Peyer's patch (tissue), 4 donors: ENCODE measurements around the gene RNF112. TPM values are rescaled to one million over a fixed set of nuclear protein-coding genes. Genes with fewer than 3 reads are reported as not detected.
A peak's percentile ranks its signal among the peaks of the same experiment; 100 is the strongest.

Experiments
- DNase-seq, 3 donors: peaks; one replicate each; pipeline ENCODE4 v3.0.0-alpha.2; 2017 to 2019
- H3K27ac ChIP-seq, 4 donors: fragments of 200-600 bp; sonication (generic); one replicate each; pipeline ENCODE4 v1.5.1; 2016 to 2019
- H3K27me3 ChIP-seq, 2 donors: fragments of 200-600 bp; sonication (generic); one replicate each; pipeline ENCODE4 v1.5.1; 2019
- H3K36me3 ChIP-seq, 3 donors: fragments of 200-600 bp; sonication (generic); one replicate each; pipeline ENCODE4 v1.5.1; 2016 to 2019
- H3K4me1 ChIP-seq, 4 donors: fragments of 200-600 bp; sonication (generic); one replicate each; pipeline ENCODE4 v1.5.1; 2016 to 2019
- H3K4me3 ChIP-seq, 4 donors: fragments of 200-600 bp; sonication (generic); 1 replicate in 3 of 4; 2 replicates in 1 of 4; pipeline ENCODE4 v1.5.1; 2016 to 2019; ENCODE audit warnings: mild to moderate bottlenecking in 1 of 4
- H3K9me3 ChIP-seq, 4 donors: fragments of 200-600 bp; sonication (generic); one replicate each; pipeline ENCODE4 v1.5.1; 2016 to 2019; ENCODE audit warnings: mild to moderate bottlenecking in 1 of 4
- POLR2A ChIP-seq, 2 donors: fragments of 450-650 bp; IDR thresholded peaks; one replicate each; pipeline ENCODE4 v1.5.1; 2017; ENCODE audit warnings: antibody characterized with exemption in 2 of 2, mild to moderate bottlenecking in 2 of 2, moderate library complexity in 2 of 2
- total RNA-seq, 4 donors: library from RNA; depleted of rRNA; stranded (reverse); fragments of >200 nt; gene quantifications; one replicate each; pipeline ENCODE4 v1.1.0, GENCODE V29; 2016
- TF ChIP-seq, protein P1 (sequence below), 6 experiments: fragments of 450-650 bp in 4 of 6; fragments of 200-600 bp in 2 of 6; sonication (generic) in 1 of 6; IDR thresholded peaks; one replicate each; pipeline ENCODE4 v1.5.1; 2017 to 2019; ENCODE audit warnings: antibody characterized with exemption in 6 of 6, mild to moderate bottlenecking in 3 of 6, moderate library complexity in 1 of 6

RNF112 gene
- total RNA-seq, 4 donors from 2014 or later: 1.2 to 47.0 (median 2.0) TPM

DNA sequence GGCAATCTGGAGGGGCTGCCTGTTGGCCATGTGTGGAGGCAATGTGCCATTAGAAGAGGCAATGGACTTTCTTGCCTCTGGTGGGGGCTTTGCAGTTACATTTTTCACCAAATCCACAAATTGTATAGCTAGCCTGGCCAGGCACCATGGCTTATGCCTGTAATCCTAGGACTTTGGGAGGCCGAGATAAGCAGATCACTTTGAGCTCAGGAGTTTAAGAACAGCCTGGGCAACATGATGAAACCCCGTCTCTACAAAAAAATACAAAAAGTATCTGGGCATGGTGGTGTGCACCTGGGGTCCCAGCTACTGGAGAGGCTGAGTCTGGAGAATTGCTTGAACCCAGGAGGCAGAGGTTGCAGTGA lies 2.7 kb upstream of the RNF112 start:
- no peaks in the 10 kb centered on the region for H3K27me3 ChIP-seq
- DNase-seq: no peak
- no peak for TF ChIP-seq POLR2A (IDR thresholded peaks at IDR 0.05)
- TF ChIP-seq, protein P1, sequence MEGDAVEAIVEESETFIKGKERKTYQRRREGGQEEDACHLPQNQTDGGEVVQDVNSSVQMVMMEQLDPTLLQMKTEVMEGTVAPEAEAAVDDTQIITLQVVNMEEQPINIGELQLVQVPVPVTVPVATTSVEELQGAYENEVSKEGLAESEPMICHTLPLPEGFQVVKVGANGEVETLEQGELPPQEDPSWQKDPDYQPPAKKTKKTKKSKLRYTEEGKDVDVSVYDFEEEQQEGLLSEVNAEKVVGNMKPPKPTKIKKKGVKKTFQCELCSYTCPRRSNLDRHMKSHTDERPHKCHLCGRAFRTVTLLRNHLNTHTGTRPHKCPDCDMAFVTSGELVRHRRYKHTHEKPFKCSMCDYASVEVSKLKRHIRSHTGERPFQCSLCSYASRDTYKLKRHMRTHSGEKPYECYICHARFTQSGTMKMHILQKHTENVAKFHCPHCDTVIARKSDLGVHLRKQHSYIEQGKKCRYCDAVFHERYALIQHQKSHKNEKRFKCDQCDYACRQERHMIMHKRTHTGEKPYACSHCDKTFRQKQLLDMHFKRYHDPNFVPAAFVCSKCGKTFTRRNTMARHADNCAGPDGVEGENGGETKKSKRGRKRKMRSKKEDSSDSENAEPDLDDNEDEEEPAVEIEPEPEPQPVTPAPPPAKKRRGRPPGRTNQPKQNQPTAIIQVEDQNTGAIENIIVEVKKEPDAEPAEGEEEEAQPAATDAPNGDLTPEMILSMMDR (IDR thresholded peaks at IDR 0.05): no peak
- H3K27ac ChIP-seq: no peak overlapping the region
- H3K36me3 ChIP-seq: no peaks in the 10 kb centered on the region
- no peaks in the 10 kb centered on the region for H3K9me3 ChIP-seq
- H3K4me1 ChIP-seq: no peaks in the 10 kb centered on the region
- H3K4me3 ChIP-seq: no peak overlapping the region

DNA sequence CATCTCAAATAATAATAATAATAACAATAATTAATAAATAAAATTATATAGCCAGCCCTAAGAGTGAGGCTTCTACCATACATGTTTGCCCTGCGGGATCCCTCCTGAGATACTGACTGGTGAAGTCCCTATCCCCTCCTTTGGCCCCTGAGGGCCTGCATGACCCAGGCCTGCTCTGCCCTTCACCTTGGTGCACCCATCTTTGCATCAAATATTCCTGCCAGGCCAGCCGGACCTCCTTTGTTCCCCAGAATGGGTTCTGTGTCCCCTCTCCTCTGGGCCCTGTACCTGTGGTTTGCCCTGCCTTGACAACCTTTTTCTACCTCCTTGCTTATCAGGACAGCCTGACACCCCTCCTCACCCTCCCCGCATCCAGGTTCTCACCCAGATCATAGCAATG lies 2.0 kb upstream of the RNF112 start:
- H3K36me3 ChIP-seq: no peaks in the 10 kb centered on the region
- H3K9me3 ChIP-seq: no peaks in the 10 kb centered on the region
- no peak for DNase-seq
- no peaks in the 10 kb centered on the region for H3K27me3 ChIP-seq
- TF ChIP-seq, protein P1 (IDR thresholded peaks at IDR 0.05): no peak
- TF ChIP-seq POLR2A (IDR thresholded peaks at IDR 0.05): no peak
- no peak overlapping the region for H3K4me3 ChIP-seq
- no peaks in the 10 kb centered on the region for H3K4me1 ChIP-seq
- no peak overlapping the region for H3K27ac ChIP-seq

DNA sequence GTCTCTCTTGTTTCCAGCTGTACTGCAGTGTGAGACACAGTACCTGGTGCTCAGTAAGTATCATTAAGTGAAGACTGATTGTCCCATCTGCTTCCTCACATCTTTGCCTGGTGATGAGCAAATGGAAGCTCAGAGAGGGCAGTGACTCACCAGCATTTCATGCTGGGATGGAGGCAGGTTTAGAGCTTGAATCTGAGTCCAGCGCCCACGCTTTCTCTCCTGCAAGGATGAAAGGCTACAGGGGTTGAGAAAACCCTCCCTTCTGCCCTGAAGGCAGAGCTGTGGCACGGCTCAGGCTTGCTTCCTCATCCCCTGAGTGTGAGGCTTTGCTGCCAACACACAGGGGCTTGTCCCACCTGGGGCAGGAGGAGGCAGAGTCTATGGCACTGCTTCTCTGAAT lies 1.5 kb upstream of the RNF112 start:
- H3K27me3 ChIP-seq: no peaks in the 10 kb centered on the region
- no peaks in the 10 kb centered on the region for H3K4me1 ChIP-seq
- DNase-seq: no peak
- H3K36me3 ChIP-seq: no peaks in the 10 kb centered on the region
- H3K4me3 ChIP-seq: no peak overlapping the region
- H3K9me3 ChIP-seq: no peaks in the 10 kb centered on the region
- H3K27ac ChIP-seq: no peak overlapping the region
- TF ChIP-seq, protein P1 (IDR thresholded peaks at IDR 0.05): no peak
- no peak for TF ChIP-seq POLR2A (IDR thresholded peaks at IDR 0.05)

DNA sequence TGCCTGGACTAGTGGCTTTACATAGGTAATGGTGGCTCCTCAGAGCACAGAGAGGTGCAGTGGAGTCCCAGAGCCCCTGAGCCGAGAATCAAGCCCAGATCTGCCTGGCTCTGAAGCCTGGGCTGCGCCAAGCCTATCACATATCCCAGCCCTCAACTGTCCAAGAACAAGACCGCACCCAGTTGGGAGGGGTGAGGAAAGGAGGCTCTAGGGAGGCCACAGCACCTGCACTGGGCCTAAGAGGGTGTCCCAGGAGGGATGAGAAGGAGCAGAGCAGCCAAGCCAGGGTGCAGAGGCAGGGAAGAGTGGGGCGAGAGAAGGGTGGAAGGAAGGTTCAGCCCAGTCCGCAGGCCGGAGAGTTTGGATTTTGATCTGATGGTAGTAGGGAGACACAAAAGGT lies 941 bp upstream of the RNF112 start:
- no peak for DNase-seq
- H3K27me3 ChIP-seq: no peaks in the 10 kb centered on the region
- no peaks in the 10 kb centered on the region for H3K36me3 ChIP-seq
- TF ChIP-seq POLR2A (IDR thresholded peaks at IDR 0.05): no peak
- TF ChIP-seq, protein P1 (IDR thresholded peaks at IDR 0.05): no peak
- no peak overlapping the region for H3K4me3 ChIP-seq
- H3K27ac ChIP-seq: no peak overlapping the region
- H3K9me3 ChIP-seq: no peaks in the 10 kb centered on the region
- H3K4me1 ChIP-seq: no peaks in the 10 kb centered on the region

DNA sequence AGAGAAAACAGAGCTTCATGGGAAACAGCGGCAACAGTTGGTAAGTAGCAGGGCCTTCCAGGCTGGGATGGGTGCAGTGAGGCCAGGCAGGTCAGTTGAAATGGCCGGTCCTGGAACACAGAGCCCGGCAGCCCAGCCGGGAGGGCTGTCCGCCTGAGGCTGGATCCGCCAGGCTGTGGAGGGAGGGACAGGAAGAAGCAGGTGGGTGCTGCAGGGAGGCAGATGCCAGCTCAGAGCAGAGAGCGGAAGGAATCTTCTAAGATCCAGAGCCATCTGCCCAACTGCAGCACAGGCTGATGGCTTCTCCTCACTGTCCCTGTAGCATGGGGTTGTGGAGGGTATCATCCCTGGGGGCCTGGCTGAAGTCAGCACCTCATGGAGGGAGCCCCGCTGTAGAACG lies 599 bp downstream of the RNF112 start:
- H3K36me3 ChIP-seq: no peaks in the 10 kb centered on the region
- no peaks in the 10 kb centered on the region for H3K9me3 ChIP-seq
- no peak for DNase-seq
- no peaks in the 10 kb centered on the region for H3K4me1 ChIP-seq
- no peak for TF ChIP-seq POLR2A (IDR thresholded peaks at IDR 0.05)
- TF ChIP-seq, protein P1 (IDR thresholded peaks at IDR 0.05): no peak
- H3K27me3 ChIP-seq: no peaks in the 10 kb centered on the region
- H3K27ac ChIP-seq: peak overlapping the region in 1 of 4 donors; percentile 5
- H3K4me3 ChIP-seq: peak overlapping the region in 2 of 4 donors; percentile 2 to 32

DNA sequence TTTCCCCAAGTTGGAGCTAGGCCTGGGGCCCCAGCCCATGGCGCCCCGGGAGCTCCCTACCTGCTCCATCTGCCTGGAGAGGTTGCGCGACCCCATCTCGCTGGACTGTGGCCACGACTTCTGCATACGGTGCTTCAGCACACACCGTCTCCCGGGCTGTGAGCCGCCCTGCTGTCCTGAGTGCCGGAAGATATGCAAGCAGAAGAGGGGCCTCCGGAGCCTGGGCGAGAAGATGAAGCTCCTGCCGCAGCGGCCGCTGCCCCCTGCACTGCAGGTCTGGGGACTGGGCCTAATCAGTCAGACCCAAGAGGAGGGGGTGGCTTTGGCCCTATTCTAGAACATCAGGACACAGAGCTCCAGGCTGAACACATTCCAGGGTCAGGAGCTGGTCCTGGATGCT lies 1.5 kb downstream of the RNF112 start:
- Histone ChIP-seq H3K27ac (no peak overlapping the region), H3K4me1 (peaks cover 0 to 2% (median 0%) of the 10 kb centered on the region in 4 donors), H3K4me3 (no peak overlapping the region), H3K27me3 (no peaks in the 10 kb centered on the region), H3K36me3 (no peaks in the 10 kb centered on the region), H3K9me3 (no peaks in the 10 kb centered on the region)
- TF ChIP-seq, protein P1 (IDR thresholded peaks at IDR 0.05): no peak
- TF ChIP-seq POLR2A (IDR thresholded peaks at IDR 0.05): no peak
- DNase-seq: no peak
